Astrocyte of the cerebellum (primary cell): ENCODE measurements around the gene ANKS1B.

ENCODE experiments used
- DNase-seq: peaks from one replicate; pipeline ENCODE4 v3.0.0-alpha.2; 2011; ENCODE audit warnings: low read depth
- H3K4me3 ChIP-seq: 2 replicates; pipeline ENCODE4 v1.5.1; 2011; ENCODE audit warnings: mild to moderate bottlenecking, low read depth, low read length, moderate library complexity
- in situ Hi-C: cut with HindIII; loops from 2 replicates; pipeline ENCODE4 v1.10.0; 2017; ENCODE audit warnings: low sequenced_read_pairs
- TF ChIP-seq, protein P1 (sequence below): IDR thresholded peaks from 2 replicates; pipeline ENCODE4 v1.5.1; 2012; ENCODE audit warnings: low read length, low read depth, moderate library complexity, mild to moderate bottlenecking; ENCODE audit errors: missing control alignments

Gene ANKS1B

DNA sequence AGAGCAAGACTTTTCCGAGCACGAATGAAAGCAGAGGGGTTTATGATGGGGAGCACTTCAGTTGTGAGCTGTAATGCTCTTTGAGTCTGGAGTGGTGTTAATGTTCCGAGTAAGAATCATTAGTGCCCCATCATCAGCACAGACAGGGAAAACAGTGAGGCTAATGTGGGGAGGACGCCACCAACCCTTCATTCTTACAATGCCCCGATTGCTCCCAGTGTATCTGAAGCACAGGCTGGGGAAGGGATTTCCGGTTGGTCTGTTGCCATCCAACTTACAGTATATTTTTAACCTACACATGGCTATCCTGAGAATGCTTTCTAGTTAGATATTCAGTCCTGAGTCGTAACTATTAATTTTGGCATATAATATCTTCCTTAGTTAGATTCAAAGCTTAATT is 1198.1 kb downstream of the ANKS1B start:
- in situ Hi-C loops, result no loop called here
- no peak for DNase-seq
- TF ChIP-seq, protein P1, sequence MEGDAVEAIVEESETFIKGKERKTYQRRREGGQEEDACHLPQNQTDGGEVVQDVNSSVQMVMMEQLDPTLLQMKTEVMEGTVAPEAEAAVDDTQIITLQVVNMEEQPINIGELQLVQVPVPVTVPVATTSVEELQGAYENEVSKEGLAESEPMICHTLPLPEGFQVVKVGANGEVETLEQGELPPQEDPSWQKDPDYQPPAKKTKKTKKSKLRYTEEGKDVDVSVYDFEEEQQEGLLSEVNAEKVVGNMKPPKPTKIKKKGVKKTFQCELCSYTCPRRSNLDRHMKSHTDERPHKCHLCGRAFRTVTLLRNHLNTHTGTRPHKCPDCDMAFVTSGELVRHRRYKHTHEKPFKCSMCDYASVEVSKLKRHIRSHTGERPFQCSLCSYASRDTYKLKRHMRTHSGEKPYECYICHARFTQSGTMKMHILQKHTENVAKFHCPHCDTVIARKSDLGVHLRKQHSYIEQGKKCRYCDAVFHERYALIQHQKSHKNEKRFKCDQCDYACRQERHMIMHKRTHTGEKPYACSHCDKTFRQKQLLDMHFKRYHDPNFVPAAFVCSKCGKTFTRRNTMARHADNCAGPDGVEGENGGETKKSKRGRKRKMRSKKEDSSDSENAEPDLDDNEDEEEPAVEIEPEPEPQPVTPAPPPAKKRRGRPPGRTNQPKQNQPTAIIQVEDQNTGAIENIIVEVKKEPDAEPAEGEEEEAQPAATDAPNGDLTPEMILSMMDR, result no peak
- H3K4me3 ChIP-seq, result no peak overlapping the region

DNA sequence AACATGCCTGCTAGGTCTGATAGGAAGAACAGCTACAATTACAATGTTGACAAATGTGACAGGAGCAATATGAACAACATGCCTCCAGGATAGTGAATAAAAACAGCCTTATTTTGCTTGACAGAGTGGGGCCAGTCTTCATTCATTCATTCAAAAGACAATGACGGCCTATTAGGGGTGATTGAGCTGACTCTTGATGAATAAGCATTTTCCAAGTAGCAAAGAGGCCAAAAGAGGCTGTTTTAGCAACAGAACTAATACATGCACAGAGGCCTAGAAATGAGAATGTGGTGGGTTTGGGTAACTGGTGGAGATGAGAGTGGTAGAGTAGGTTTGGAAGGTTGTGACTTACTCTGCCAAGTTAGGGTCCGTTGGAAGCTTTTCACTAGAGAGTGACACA is 1201.3 kb downstream of the ANKS1B start:
- no peak overlapping the region for H3K4me3 ChIP-seq
- in situ Hi-C loops, result no loop called here
- TF ChIP-seq, protein P1, result no peak
- DNase-seq, result no peak

DNA sequence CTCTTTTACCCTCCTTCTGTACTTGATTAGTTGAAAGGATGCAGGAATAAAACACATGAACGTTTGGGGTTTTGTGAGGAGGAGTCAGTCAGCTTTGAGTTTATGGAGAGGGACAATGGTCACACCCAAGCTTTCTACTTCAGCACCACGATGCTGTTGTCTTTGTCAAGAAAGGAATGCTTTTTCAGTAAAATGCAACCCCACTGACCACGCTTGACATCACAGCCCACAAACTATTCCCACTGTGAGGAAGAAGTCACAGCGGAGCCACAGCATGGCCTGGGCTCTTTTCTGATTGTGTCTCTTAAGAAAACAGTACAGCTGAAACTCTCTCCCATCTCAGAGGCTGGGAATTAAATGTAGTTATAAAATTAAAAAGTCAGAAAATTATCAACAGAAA is 1204.5 kb downstream of the ANKS1B start:
- in situ Hi-C loops, result no loop called here
- DNase-seq, result peak; percentile 45
- H3K4me3 ChIP-seq, result no peak overlapping the region
- TF ChIP-seq, protein P1, result no peak

DNA sequence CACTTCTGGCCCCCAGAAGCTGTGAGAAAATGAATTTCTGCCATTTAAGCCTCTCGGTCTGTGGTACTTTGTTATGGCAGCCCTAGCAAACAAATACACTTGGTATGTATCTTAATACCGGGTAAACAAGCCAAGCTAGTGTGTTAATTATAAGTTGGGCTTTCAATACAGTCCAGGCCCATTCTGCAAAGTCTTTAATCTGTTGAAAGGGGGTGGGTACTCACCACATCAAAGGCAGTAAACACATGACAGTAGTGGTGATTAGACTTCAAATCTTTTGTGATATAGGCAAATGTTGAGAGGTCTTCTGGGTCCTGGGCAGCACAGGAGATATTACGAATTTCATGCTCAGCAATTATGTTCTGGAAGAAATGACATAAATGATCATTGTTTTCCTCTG is 1211.9 kb downstream of the ANKS1B start:
- H3K4me3 ChIP-seq, result no peak overlapping the region
- DNase-seq, result no peak
- TF ChIP-seq, protein P1, result no peak
- in situ Hi-C loops, result no loop called here

DNA sequence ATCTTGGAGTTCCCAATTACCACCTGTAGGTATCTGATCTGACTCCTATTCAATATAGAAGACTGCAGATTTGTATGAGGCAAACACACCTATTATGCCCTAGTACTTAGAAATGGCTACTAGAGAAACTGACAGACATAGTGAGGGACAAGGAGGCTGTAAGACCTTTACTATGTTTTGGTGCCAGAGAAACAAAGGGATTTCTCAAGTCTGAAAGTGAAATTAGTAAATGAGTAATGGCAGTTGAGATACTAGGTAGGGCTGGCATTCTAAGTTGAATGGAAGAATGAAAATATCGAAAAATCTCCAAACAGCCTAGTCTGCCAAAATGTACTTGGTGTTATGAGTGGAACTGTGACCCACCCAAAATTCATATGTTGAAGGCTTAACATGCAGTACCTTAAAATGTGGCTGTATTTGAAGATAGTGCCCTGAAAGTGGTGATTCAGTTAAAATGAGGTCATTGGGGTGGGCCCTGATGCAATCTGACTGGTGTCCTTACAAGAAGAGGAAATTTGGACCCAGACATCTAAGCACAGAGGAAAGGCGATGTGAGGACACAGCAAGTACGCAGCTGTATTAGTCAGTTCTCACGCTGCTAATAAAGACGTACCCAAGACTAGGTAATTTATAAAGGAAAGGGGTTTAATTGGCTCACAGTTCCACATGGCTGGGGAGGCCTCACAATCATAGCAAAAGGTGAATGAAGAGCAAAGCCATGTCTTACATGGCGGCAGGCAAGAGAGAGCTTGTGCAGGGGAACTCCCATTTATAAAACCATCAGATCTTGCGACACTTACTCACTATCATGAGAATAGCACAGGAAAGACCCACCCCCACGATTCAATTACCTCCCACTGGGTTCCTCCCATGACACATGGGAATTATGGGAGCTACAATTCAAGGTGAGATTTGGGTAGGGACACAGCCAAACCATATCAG is 1212.7 kb downstream of the ANKS1B start:
- DNase-seq, result no peak
- in situ Hi-C loops, result no loop called here
- TF ChIP-seq, protein P1, result no peak
- no peak overlapping the region for H3K4me3 ChIP-seq

DNA sequence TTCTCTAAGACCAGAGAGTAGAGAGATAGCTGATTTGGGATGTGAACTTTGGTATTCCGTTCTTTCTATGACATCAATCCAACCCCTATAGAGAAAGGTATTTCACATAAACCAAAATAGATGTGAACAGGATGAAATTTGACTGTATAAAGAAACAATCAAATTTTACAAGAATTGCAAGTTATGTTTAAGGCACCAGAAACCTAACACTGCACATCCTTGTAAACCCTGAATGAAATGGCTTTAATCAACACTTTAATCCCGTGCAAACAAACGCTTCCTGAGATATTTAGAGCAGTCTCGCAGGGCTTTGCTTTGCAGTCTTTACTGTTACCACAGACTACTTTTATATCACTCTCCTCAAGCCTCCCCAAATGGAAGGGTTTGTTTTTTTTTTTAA is 1214.5 kb downstream of the ANKS1B start:
- TF ChIP-seq, protein P1, result no peak
- no peak overlapping the region for H3K4me3 ChIP-seq
- DNase-seq, result no peak
- in situ Hi-C loops, result no loop called here
